ENCODE measurements around the gene TBC1D22A.

- TF ChIP-seq UBTF (IDR thresholded peaks at IDR 0.05; ENCODE audit: borderline replicate concordance in 1 of 2, low read depth in 2 of 2, low read length in 2 of 2) (no peak), CHD7 (IDR thresholded peaks at IDR 0.05; ENCODE audit: low read depth, low read length) (no peak), PHB (CRISPR knock-in tag; IDR thresholded peaks at IDR 0.05) (no peak), EGR1 (conservative IDR thresholded peaks at IDR 0.05) (no peak), MITF (IDR thresholded peaks at IDR 0.05) (no peak), CTCF (IDR thresholded peaks at IDR 0.05 in 2 of 3, conservative IDR thresholded peaks at IDR 0.05 in 1 of 3; ENCODE audit: insufficient read depth in 2 of 3, low read depth in 1 of 3, low read length in 3 of 3) (no peak), ZFP36 (IDR thresholded peaks at IDR 0.05; ENCODE audit: low read depth, low read length, partially characterized antibody) (no peak), ZBTB7A (IDR thresholded peaks at IDR 0.05; ENCODE audit: borderline replicate concordance, control insufficient read depth, low read depth, low read length) (no peak)
Measured at GRCh38 chr22:46908641-46909107, 146.2 kb downstream of the TBC1D22A start.

Data from K562 (cell line).